Fibroblast of skin of right biceps (primary cell): ENCODE data around the gene INTS3.
A peak's percentile ranks its signal among the peaks of the same experiment; 100 is the strongest.

Experiments used
- DNase-seq: peaks from one replicate; pipeline ENCODE4 v3.0.0-alpha.2; 2013

INTS3 gene

GRCh38 chr1:153727463-153728304 lies at the start of gene INTS3:
INTS3 (plus strand) TSS chr1:153728050; CDS start chr1:153728635, 585 bp downstream.
- peak; percentile 100 for DNase-seq

- peak; percentile 20 for DNase-seq
These were observed 49.1 kb upstream of the INTS3 start, which contains the start of gene NPR1 for GRCh38 chr1:153678519-153679336. NPR1 (plus strand) TSS chr1:153678688; CDS start chr1:153679109, 421 bp downstream.

- no peak for DNase-seq
These were observed 48.3 kb upstream of the INTS3 start for GRCh38 chr1:153679337-153680119.

- DNase-seq = no peak
These were observed 47.8 kb upstream of the INTS3 start for GRCh38 chr1:153680120-153680403.

GRCh38 chr1:153682730-153683129 lies 45.1 kb upstream of the INTS3 start:
- DNase-seq = no peak

- DNase-seq = no peak
These were observed 44.0 kb upstream of the INTS3 start for GRCh38 chr1:153683854-153684253.

- no peak for DNase-seq
These were observed 43.0 kb upstream of the INTS3 start for GRCh38 chr1:153684892-153685291.

- DNase-seq = no peak
These were observed 42.1 kb upstream of the INTS3 start for GRCh38 chr1:153685544-153686340.

GRCh38 chr1:153687346-153688125 lies 40.3 kb upstream of the INTS3 start:
- DNase-seq = no peak

- no peak for DNase-seq
These were observed 39.6 kb upstream of the INTS3 start for GRCh38 chr1:153688276-153688675.

GRCh38 chr1:153688736-153689328 lies 39.0 kb upstream of the INTS3 start:
- no peak for DNase-seq

- no peak for DNase-seq
These were observed 34.4 kb upstream of the INTS3 start for GRCh38 chr1:153693466-153693865.

- no peak for DNase-seq
These were observed 31.1 kb upstream of the INTS3 start for GRCh38 chr1:153696741-153697140.

- peak; percentile 36 for DNase-seq
These were observed 30.4 kb upstream of the INTS3 start for GRCh38 chr1:153697191-153698019.

- DNase-seq = peak; percentile 21
These were observed 29.6 kb upstream of the INTS3 start for GRCh38 chr1:153698020-153698922.

- DNase-seq = peak; percentile 52
These were observed 28.7 kb upstream of the INTS3 start for GRCh38 chr1:153698923-153699714.

GRCh38 chr1:153699768-153700167 lies 28.1 kb upstream of the INTS3 start:
- DNase-seq = no peak

- DNase-seq = no peak
These were observed 22.4 kb upstream of the INTS3 start for GRCh38 chr1:153705484-153705883.
